Activated naive CD4-positive, alpha-beta T cell treated with anti-CD3 and anti-CD28 coated beads for 36 hours (primary cell): ENCODE results near the gene C19orf47. TPM values are rescaled to one million over a fixed set of nuclear protein-coding genes. Genes with fewer than 3 reads are reported as not detected.

ENCODE experiments used
- CTCF ChIA-PET: fragments of 350-600 bp; sonication (Branson Sonifier 250); formaldehyde crosslinking; loops from one replicate; lab custom pipeline; 2021; ENCODE audit warnings: antibody characterized with exemption; lab: Charles Lee
- DNase-seq: peaks from one replicate; pipeline ENCODE4 v3.0.0-alpha.2; 2020
- H3K27ac Mint-ChIP-seq: one replicate; pipeline ENCODE4 v1.8.0; 2021; ENCODE audit warnings: mild to moderate bottlenecking, mixed read lengths
- H3K27me3 Mint-ChIP-seq: one replicate; pipeline ENCODE4 v1.8.0; 2021; ENCODE audit warnings: low read depth, mixed read lengths
- H3K36me3 Mint-ChIP-seq: one replicate; pipeline ENCODE4 v1.8.0; 2021; ENCODE audit warnings: low read depth, mixed read lengths
- H3K4me1 Mint-ChIP-seq: one replicate; pipeline ENCODE4 v1.8.0; 2021; ENCODE audit warnings: low read depth, mixed read lengths
- H3K4me3 Mint-ChIP-seq: one replicate; pipeline ENCODE4 v1.8.0; 2021; ENCODE audit warnings: mild to moderate bottlenecking, moderate library complexity, mixed read lengths
- H3K9me3 Mint-ChIP-seq: one replicate; pipeline ENCODE4 v1.8.0; 2021; ENCODE audit warnings: mixed read lengths
- intact Hi-C: fragments of 100-400 bp; cut with micrococcal nuclease; formaldehyde crosslinking; loops from one replicate; pipeline ENCODE4 v1.15.1; 2023
- total RNA-seq, 2 experiments: library from RNA; stranded (reverse); gene quantifications; one replicate each; pipeline ENCODE4 v1.2.3, GENCODE V29; 2021

Gene C19orf47
- total RNA-seq, 2 experiments from 2014 or later = 13.5 to 14.6 TPM

- Mint-ChIP-seq H3K27me3 (no peaks in the 10 kb centered on the region), H3K9me3 (no peaks in the 10 kb centered on the region), H3K36me3 (peaks cover 13% of the 10 kb centered on the region), H3K4me3 (no peak overlapping the region), H3K4me1 (no peaks in the 10 kb centered on the region), H3K27ac (no peak overlapping the region)
- CTCF ChIA-PET = interaction anchor here (0.5 to 0.9 kb wide), 2 partner anchors 13 to 1473 kb away, joined by 3 read pairs; no protein-coding TSS in a partner anchor
- intact Hi-C loops = no loop called here
- no peak for DNase-seq
These were observed 30.9 kb downstream of the C19orf47 start for GRCh38 chr19:40317338-40317737.

GRCh38 chr19:40315812-40316470, 32.3 kb downstream of the C19orf47 start:
- CTCF ChIA-PET = interaction anchor here (0.6 to 3.1 kb wide), 2 partner anchors 11 to 213 kb away, joined by 3 to 14 read pairs; no protein-coding TSS in a partner anchor
- Mint-ChIP-seq H3K27me3 (no peaks in the 10 kb centered on the region), H3K4me1 (no peaks in the 10 kb centered on the region), H3K4me3 (no peak overlapping the region), H3K9me3 (no peaks in the 10 kb centered on the region), H3K27ac (no peak overlapping the region), H3K36me3 (peaks cover 8% of the 10 kb centered on the region)
- intact Hi-C loops = no loop called here
- DNase-seq = no peak

GRCh38 chr19:40314656-40315055, 33.5 kb downstream of the C19orf47 start:
- intact Hi-C loops = no loop called here
- H3K36me3 Mint-ChIP-seq = peaks cover 2% of the 10 kb centered on the region
- H3K4me1 Mint-ChIP-seq = no peaks in the 10 kb centered on the region
- no peaks in the 10 kb centered on the region for H3K9me3 Mint-ChIP-seq
- H3K4me3 Mint-ChIP-seq = no peak overlapping the region
- H3K27ac Mint-ChIP-seq = no peak overlapping the region
- CTCF ChIA-PET = interaction anchor here (3.1 kb wide), 1 partner anchor 10 kb away, joined by 14 read pairs; no protein-coding TSS in a partner anchor
- H3K27me3 Mint-ChIP-seq = no peaks in the 10 kb centered on the region
- no peak for DNase-seq

- Mint-ChIP-seq H3K4me3 (no peak overlapping the region), H3K4me1 (no peaks in the 10 kb centered on the region), H3K27ac (no peak overlapping the region), H3K27me3 (no peaks in the 10 kb centered on the region), H3K36me3 (peaks cover 2% of the 10 kb centered on the region), H3K9me3 (no peaks in the 10 kb centered on the region)
- no peak for DNase-seq
- CTCF ChIA-PET = interaction anchor here (0.7 kb wide), 1 partner anchor 221 kb away, joined by 4 read pairs; no protein-coding TSS in a partner anchor
- intact Hi-C loops = no loop called here
These were observed 34.8 kb downstream of the C19orf47 start for GRCh38 chr19:40313229-40313983.

GRCh38 chr19:40312533-40312932, 35.7 kb downstream of the C19orf47 start:
- H3K36me3 Mint-ChIP-seq = peaks cover 2% of the 10 kb centered on the region
- H3K27ac Mint-ChIP-seq = no peak overlapping the region
- no peak overlapping the region for H3K4me3 Mint-ChIP-seq
- DNase-seq = no peak
- no peaks in the 10 kb centered on the region for H3K9me3 Mint-ChIP-seq
- intact Hi-C loops = no loop called here
- CTCF ChIA-PET = no interaction called here
- no peaks in the 10 kb centered on the region for H3K4me1 Mint-ChIP-seq
- no peaks in the 10 kb centered on the region for H3K27me3 Mint-ChIP-seq

GRCh38 chr19:40309666-40310065, 38.5 kb downstream of the C19orf47 start:
- Mint-ChIP-seq H3K27ac (no peak overlapping the region), H3K4me3 (no peak overlapping the region), H3K36me3 (no peaks in the 10 kb centered on the region), H3K27me3 (no peaks in the 10 kb centered on the region), H3K4me1 (peaks cover 2% of the 10 kb centered on the region), H3K9me3 (no peaks in the 10 kb centered on the region)
- no peak for DNase-seq
- CTCF ChIA-PET = interaction anchor here (0.7 kb wide), 1 partner anchor 149 kb away, joined by 6 read pairs; no protein-coding TSS in a partner anchor
- intact Hi-C loops = no loop called here

- CTCF ChIA-PET = interaction anchor here (0.6 to 2.3 kb wide), 39 partner anchors 10 to 1538 kb away, joined by 3 to 14 read pairs (median 3); partner anchors contain the start of gene BLVRB
- H3K27ac Mint-ChIP-seq = no peak overlapping the region
- H3K4me3 Mint-ChIP-seq = no peak overlapping the region
- no peaks in the 10 kb centered on the region for H3K36me3 Mint-ChIP-seq
- H3K27me3 Mint-ChIP-seq = no peaks in the 10 kb centered on the region
- peaks cover 2% of the 10 kb centered on the region for H3K4me1 Mint-ChIP-seq
- H3K9me3 Mint-ChIP-seq = no peaks in the 10 kb centered on the region
- intact Hi-C loops = loop anchor here (1.0 to 2.0 kb wide), 4 partner anchors 139 to 329 kb away; partner anchors contain the start of gene SERTAD3
- peak; percentile 90 for DNase-seq
These were observed 42.8 kb downstream of the C19orf47 start for GRCh38 chr19:40305403-40305802.

GRCh38 chr19:40304306-40304705, 43.9 kb downstream of the C19orf47 start:
- no peak for DNase-seq
- Mint-ChIP-seq H3K27me3 (no peaks in the 10 kb centered on the region), H3K9me3 (no peaks in the 10 kb centered on the region), H3K27ac (no peak overlapping the region), H3K36me3 (no peaks in the 10 kb centered on the region), H3K4me1 (peaks cover 2% of the 10 kb centered on the region), H3K4me3 (no peak overlapping the region)
- intact Hi-C loops = loop anchor here (2.0 kb wide), 1 partner anchor 216 kb away; no protein-coding TSS in a partner anchor
- CTCF ChIA-PET = interaction anchor here (0.7 to 2.3 kb wide), 12 partner anchors 11 to 331 kb away, joined by 3 to 14 read pairs (median 4); no protein-coding TSS in a partner anchor

GRCh38 chr19:40303765-40304164, 44.4 kb downstream of the C19orf47 start:
- Mint-ChIP-seq H3K27ac (no peak overlapping the region), H3K9me3 (no peaks in the 10 kb centered on the region), H3K4me1 (peaks cover 2% of the 10 kb centered on the region), H3K4me3 (no peak overlapping the region), H3K36me3 (no peaks in the 10 kb centered on the region), H3K27me3 (no peaks in the 10 kb centered on the region)
- no peak for DNase-seq
- CTCF ChIA-PET = interaction anchor here (1.2 to 2.0 kb wide), 3 partner anchors 12 to 331 kb away, joined by 5 to 14 read pairs (median 9); no protein-coding TSS in a partner anchor
- intact Hi-C loops = loop anchor here (2.0 kb wide), 1 partner anchor 217 kb away; no protein-coding TSS in a partner anchor

- intact Hi-C loops = no loop called here
- CTCF ChIA-PET = interaction anchor here (0.5 kb wide), 1 partner anchor 130 kb away, joined by 5 read pairs; no protein-coding TSS in a partner anchor
These were observed 45.8 kb downstream of the C19orf47 start for GRCh38 chr19:40302224-40303011.

GRCh38 chr19:40300668-40301067, 47.5 kb downstream of the C19orf47 start:
- H3K4me1 Mint-ChIP-seq = peaks cover 2% of the 10 kb centered on the region
- intact Hi-C loops = no loop called here
- H3K36me3 Mint-ChIP-seq = no peaks in the 10 kb centered on the region
- no peak overlapping the region for H3K4me3 Mint-ChIP-seq
- CTCF ChIA-PET = interaction anchor here (0.7 kb wide), 1 partner anchor 204 kb away, joined by 3 read pairs; no protein-coding TSS in a partner anchor
- no peaks in the 10 kb centered on the region for H3K9me3 Mint-ChIP-seq
- no peak for DNase-seq
- H3K27ac Mint-ChIP-seq = no peak overlapping the region
- H3K27me3 Mint-ChIP-seq = no peaks in the 10 kb centered on the region

More at GRCh38 chr19:40302224-40303011, 45.8 kb downstream of the C19orf47 start:
- no peaks in the 10 kb centered on the region for H3K36me3 Mint-ChIP-seq
- H3K9me3 Mint-ChIP-seq = no peaks in the 10 kb centered on the region
- H3K4me1 Mint-ChIP-seq = peaks cover 2% of the 10 kb centered on the region
- no peaks in the 10 kb centered on the region for H3K27me3 Mint-ChIP-seq
- H3K27ac Mint-ChIP-seq = no peak overlapping the region
- no peak overlapping the region for H3K4me3 Mint-ChIP-seq
- DNase-seq = no peak
